HG03558 (cell line): Measurements from ENCODE around the gene FAM219A.
"Not testable (repeated sequence)": the region's sequence is repeated elsewhere in the genome, so short reads cannot be mapped to it uniquely, and the experiment has no call there.

Experiments
- ATAC-seq: cut with Tn5 transposase; IDR thresholded peaks from one replicate; pipeline ENCODE4 v1.9.1; 2021; ENCODE audit warnings: moderate number of reproducible peaks; ENCODE audit not compliant: unreplicated experiment; ENCODE audit errors: extremely low read depth

The FAM219A gene

DNA sequence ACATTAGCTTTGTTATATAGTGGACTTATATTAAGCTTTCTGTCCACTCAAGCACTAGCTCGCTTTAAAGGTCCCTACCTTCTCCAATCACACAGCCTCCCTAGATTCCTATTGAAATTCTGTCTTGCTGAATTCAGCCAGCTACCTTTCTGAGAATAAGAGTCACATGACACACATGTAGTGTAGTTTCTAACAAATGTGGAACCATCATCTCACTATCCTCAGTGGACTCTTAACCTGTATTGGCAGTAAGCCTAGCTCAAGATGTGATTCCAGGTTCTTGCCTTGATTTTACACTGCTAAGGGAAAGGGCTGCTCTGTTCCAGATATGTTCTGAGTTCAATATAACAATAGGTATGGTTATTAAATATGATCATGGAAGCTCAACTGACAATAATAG, 11.4 kb downstream of the FAM219A start:
- no peak for ATAC-seq

DNA sequence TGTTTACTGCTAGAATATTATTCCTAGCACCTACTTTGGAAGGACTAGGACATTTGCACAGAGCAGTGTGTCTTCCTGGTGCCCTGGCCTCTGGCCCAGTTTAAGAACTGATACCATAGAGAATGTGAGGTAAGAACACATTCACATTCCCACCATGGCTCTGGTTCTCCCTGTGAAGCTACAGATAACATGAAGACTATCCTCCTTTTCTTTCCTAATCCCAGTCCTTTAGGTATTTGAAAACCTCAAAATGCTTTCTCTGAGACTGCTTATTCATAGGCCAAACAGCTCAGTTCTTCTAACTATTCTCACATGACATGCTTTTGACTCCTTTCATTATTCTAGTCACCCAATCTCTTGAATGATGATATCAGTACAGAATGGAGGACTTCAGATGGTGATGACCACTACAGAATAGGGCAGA, 11.9 kb downstream of the FAM219A start:
- no peak for ATAC-seq

DNA sequence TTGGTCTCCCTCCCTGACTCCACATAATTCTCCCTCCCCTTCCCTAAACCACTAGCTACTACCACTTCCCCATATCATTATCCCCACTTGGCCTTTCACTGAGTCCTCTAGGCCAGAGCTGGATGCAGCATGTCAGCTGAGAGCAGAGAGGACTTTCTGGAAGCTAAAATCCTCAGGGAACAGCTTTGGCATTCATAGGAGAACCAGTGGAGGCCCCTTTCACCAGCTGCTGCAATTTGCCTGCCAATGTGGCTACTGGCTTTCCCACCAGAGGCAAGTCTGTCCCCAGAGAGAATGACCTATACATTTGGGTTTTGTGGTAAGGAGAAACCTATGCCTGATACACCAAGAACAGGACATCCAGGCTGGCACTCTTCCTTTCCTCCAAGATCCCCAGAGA, 14.4 kb downstream of the FAM219A start:
- no peak for ATAC-seq

DNA sequence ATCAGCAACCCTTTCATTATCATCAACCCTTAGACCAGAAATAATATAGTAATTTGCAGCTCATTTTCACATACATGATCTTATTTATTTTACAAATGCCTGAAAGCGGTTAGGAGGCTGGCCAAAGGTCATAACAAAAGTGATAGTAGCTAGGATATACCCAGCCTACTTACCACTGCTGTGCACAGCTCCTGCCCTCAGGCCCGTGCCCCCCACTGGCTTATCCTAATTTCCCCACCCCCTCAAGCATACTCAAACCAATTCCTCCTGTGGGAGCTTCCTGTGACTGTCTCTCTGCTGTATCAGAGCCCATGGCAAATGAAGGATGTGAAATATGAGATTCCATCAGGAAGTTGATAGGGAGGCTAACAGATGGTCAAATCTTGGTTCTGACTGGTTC, 14.8 kb downstream of the FAM219A start:
- no peak for ATAC-seq

DNA sequence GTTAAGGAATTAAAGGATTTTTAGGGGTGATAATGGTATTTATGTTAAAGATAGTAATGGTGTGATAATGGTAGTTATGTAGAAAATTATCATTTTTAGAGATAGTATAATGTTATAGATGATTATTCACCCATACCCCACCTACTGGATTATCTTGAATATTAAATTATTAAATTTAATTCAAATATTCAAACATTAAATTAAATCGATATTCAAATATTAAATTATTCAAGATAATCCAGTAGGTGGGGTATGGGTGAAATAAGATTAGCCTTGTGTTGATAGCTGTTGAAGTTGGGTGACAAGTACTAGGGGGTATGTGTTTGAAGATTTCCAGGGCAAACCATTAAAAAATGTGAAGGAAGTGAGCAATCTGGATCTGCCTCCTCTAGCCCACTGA, 15.6 kb downstream of the FAM219A start:
- ATAC-seq = no peak

DNA sequence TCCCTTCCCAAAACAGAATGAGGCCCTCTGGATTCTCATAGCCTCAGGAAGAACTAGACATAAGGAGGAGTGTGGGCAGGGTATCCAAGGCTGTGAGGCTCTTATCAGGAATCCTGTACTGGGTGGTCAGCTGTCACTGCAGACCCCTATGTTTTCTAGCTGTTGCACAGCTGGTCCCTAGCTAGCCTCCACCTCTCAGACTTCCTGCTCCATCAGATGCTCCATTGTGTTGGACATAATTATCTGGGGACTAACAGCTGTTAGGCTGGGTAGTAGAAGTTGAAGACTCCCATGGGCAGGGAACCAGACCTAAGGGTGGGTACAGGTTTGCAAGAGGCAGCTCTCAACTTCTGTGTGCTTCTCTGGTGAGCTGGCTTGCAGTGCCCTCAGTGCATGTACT, 18.4 kb downstream of the FAM219A start:
- no peak for ATAC-seq

DNA sequence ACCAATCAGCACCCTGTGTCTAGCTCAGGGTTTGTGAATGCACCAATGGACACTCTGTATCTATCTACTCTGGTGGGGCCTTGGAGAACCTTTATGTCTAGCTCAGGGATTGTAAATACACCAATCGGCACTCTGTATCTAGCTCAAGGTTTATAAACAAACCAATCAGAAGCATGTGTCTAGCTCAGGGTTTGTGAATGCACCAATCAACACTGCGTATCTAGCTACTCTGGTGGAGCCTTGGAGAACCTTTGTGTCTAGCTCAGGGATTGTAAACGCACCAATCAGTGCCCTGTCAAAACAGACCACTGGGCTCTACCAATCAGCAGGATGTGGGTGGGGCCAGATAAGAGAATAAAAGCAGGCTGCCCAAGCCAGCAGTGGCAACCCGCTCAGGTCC, 19.9 kb downstream of the FAM219A start:
- not testable (repeated sequence) for ATAC-seq

DNA sequence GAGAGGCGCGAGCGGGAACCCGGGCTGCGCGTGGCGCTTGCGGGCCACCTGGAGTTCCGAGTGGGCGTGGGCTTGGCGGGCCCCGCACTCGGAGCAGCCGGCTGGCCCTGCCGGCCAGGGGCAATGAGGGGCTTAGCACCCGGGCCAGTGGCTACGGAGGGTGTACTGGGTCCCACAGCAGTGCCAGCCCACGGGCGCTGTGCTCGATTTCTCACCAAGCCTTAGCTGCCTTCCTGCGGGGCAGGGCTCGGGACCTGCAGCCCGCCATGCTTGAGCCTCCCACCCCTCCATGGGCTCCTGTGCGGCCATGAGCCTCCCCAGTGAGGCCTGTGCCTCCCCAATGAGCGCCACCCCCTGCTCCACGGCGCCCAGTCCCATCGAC, 20.5 kb downstream of the FAM219A start:
- not testable (repeated sequence) for ATAC-seq

DNA sequence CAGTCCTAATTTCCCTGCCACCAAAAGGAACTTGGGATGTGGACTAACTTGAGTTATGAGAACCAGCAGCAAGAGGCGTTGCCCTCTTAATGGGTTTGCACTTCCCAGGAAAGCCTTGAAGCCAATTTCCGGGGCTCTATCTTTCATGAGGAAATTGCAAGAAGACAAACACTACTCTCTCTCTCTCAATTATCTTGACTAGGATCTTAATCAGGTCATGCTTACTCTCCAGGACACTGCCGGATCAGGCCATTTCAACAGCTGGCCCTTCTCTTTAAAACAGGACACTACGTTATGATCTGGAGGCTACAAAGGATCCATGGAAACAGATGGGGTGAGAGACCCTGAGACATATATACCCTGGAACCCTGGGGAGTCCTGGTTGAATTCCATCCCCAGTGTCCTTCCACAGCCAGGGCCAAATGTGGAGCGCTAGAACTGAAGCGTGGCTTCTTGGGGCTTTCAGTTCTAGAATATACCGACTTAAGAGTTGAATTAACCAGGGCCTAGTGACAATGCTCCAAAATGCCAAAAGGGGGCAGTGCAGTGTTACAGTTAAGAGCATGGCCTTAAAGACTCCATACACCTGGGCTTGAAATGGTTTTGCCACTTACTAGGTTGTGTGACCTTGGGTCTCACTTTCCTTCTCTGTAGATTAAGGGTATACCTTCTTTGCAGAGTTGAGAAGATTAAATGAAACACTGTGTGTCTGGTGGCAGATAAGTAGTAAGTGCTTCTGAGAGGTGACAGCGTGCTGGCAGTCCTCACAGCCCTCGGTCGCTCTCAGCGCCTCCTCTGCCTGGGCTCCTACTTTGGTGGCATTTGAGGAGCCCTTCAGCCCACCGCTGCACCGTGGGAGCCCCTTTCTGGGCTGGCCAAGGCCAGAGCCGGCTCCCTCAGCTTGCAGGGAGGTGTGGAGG, 21.1 kb downstream of the FAM219A start:
- no peak for ATAC-seq

DNA sequence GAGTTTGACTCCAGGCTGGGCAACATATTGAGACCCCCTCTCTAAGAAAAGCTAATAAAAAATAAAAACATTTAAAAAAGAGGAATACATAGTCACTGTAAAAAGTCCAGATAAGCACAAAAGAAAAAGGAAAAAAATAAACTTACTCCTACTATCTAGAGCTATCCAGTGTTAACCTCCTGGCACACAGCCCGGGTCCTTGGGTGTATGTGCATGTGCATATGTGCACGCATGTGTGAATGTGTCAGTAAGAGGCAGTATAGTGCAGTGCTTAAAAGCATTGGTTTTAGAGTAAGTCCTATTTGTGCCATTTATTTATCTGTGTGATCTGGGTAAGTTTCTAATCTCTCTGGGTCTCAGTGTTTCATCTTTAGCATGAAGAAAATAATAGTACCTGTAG, 26.7 kb downstream of the FAM219A start:
- ATAC-seq = no peak

DNA sequence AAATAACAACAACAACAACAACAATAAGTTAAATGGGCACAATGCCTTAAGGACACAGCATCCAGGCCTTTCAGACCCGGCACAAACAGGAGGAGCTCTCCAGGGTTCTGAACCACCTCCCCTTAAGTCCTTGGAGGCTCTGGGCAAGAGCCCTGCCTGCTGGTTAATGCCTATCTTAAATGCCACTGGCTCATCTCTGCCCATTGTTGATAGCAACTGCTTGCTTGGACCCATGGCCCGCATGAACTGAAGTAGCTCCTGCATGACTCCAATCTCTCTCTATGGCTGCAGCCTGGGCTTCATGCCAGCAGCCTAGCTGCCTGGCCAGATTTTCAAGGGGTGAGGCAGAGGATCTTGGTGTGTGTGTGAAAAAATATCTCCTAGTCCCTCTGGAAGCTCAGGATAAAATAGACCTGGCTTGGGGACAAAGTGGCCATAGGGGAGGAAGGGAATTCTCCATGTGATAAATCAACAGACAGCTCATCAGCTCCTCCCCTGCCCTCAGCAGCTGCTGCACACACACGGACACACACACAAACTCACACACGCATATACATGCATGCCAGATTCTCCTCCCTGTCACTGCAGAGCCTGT, 27.4 kb downstream of the FAM219A start:
- ATAC-seq = no peak

DNA sequence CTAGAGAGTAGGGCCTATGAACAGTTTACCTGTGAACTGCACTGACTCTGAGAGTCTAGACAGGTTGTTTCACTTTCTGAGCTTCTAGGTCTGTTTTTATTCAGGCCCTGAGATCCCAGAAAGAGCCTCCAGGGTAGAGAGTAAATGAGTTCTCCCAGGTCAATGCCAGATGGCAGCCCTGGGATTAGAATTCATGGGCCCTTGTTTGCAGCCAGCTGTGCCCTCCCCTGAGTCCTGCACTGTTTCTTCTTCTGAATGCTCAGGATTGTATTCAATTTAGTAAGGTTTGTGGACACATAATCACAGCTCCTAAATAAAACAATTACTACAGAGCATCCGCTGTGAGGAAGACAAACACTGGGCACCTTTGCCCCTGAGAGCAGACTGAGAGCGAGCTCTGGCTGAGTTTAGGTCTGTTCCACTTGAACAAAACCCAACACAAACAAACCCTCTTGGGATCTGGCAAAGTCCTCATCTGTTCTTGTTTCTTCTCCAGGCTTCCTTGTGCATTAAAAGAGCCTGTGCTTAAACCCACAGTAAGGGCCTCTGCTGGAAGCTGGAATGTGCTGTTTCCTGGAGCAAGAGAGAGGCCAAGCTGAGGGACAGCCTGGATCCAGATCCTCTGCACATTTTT, 29.9 kb downstream of the FAM219A start:
- ATAC-seq = no peak

DNA sequence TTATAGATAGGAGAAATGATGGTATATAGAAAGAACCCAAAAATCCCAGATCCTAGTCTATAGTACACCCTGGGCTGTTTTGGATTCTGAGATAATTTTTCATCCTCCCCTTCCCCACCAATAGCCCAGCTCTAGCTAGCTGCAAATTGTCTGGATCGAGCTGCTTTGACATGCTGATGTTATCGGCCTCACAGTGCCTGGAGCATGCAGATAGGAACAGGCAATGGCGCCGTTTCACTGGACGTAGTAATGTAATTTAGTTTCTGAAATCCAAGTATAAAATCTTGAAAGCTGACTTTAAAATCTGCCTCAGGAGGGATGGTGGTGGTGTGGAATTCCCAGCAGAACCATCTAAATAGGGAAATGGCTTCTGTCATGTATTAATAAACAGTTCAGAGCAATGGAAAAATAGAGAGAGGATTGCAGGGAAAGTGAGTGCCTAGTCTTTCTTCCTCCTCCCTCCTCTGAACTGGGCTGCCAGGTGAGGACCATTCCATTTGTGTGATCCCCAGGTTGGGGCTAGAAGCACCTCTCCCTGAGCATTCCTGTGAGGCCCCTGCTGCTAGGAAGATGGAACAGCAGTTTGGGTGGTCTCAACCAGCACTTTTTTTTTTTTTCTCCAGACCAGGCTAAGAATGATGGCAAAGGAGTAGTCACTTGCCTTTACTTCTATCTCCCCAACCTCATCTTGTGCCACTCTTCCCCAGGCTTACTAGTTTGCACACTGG, 31.9 kb downstream of the FAM219A start:
- ATAC-seq = no peak

DNA sequence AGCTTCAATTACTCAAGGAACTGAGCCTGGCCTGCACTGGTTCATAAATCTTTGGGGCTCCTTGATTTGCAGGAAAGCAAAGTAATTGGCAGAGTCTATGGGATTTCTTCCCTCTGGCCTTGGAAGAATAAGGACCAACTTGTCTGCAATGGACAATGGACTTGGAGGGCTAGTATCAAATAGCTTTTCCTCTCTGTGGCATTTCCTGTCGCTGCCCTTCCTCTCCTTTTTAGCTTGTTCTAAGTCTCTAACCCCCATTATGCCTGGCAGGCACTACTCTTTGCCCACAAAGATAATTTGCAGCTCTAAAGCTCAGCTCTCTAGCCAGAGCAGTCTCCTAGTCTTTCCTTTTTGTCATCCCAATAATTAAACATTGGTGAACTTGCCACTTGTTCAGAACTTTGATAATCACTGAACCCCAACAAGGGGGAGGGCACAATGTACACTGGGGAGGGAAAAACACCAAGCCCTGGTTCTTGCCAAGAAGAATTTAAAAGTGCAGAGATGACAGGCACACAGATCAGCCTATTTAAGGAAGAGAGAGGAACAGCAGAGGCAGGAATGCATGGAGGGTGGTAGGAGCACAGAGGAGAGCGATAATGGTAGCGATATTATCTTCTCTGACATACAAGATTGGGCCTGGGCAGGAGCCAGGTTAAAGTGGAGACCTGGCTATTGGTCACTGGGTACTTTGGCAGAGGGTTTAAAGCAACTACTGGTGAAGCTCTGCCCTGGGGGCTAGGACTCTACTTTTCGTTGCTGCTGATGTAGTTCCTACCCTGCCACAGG, 38.5 kb downstream of the FAM219A start:
- ATAC-seq = no peak

DNA sequence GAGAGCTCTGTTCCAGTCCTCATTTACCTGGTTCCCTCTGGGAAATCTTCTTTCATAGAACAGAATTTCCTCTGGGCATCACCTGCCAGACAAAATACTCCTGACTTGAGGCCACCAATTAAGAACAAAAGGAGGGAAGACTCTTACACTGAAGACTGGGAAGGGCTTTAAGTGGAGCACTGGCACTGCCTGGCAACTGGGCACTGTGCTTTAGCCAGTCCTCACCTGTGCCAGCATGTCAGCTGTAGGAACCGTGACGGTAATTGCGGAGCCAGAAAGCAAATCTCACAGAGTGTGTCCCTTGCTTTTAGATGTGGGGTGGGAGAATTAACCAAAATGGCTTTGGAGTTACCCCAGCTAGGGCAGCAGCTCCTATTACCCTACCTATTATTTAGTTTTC, 40.6 kb downstream of the FAM219A start:
- no peak for ATAC-seq

DNA sequence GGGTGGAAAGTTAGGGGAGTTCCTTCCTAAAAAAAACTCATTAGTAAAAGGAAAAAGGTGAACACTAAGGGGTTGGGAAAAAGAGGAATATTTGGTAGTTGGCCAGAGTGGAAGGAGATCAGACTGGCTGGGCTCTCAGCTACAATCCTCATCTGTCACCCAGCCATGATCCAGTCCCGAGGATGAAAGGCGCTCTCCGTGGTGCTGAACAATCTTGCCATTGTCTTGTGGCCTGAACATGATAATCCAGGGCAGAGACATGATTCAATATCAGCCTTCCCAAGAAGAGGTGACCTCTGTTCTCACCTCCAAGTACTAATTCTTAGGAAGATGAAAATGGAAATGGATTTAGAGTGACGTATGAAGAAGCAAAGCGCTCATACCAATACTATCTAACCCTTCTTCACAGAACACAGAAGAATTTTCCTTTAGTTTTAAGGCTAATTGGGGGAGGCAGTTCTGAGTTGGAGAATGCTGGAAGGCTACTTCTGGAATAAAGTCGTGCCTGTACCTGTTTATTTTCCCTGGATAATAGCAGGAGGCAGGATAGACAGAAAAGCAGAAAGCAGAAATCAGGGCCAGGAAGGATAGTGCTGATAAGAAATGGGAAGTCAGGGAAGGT, 45.0 kb downstream of the FAM219A start:
- no peak for ATAC-seq

DNA sequence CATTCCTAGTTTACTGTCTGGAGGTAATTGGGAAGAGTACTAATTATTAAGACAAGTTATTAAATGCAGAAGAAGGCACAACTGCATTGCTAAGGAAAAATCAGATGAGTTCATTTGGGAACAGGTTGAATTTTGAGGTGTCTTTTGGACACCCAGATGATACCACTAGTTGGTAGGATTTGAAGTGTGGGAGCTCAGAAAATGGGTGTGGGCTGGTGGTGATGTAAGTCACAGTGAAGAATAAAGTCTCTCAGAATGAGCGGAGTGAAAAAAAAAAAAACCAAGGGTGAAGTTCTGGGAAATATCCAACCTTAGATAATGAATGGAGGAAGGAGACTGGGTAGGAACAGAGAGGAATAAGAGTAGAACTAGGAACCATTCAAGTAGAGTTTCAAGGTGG, 46.0 kb downstream of the FAM219A start:
- ATAC-seq = no peak

DNA sequence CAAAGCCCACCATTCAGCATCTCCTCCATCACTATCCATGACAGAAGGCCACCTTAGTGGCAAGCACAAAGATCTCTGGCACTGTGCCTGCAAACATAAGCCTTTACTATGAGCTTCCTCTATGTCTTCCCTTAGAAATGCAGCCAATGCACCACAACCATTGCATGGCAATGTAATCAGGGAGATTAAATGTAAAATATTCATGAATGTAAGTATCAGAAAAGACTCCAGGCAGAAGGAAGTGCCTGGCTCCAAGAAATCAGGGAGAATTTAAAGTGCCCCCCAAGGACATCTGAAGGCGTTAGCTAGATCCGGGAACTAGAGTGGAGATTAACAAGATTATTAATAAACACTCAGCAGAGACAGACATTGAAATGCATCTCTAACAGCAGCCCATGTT, 49.2 kb downstream of the FAM219A start:
- ATAC-seq = no peak

DNA sequence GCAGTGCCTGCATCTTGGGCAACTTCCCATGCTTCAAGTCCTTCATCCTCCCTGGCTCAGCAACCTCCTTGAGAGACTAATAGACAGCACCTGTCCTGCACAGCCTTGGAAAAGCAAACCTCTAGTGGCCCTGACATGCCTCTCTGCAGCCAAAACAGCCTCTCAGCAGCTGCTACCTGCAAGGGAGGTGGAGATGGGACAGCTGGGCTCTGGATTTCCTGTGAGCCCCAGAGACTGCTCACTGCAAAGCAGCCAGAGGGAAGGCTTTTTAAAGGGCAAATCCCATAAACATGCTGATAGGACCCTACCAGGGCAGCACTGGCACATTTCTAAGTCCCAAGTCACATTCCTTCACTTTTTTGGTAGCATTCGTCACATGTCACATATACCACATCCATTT, 50.2 kb downstream of the FAM219A start:
- ATAC-seq = no peak

DNA sequence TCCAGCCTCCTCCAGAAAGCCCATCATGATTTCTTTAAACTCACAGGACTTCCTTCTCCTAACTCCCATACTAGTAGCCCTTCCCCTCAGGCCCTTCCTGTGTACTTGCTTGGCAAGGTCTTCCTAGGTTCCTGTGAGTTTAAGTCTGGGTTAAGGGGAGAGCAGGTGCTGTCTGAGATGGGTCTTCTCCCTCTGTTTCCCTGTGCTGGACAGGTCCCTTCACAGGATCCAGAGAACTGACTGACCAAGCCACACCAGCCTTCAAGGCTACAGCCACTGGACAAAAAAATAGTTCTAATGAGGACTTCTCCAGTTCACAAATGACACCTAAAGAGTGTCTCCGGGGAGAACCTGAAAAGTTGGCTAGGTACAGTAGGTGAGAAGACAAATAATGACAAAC, 52.2 kb downstream of the FAM219A start:
- ATAC-seq = no peak
